Measurements from ENCODE around the gene CEACAM5. TPM values are rescaled to one million over a fixed set of nuclear protein-coding genes. Genes with fewer than 3 reads are reported as not detected.

The CEACAM5 gene
- total RNA-seq (2022; extraction: Qiagen RNA extraction), result 1.3 to 2.0 TPM (median 1.5 TPM) in 5 replicates

GRCh38 chr19:41708481-41708880, at the start of gene CEACAM5:
CEACAM5 (plus strand) TSS chr19:41708626; CDS start chr19:41708732, 106 bp downstream.

DNA sequence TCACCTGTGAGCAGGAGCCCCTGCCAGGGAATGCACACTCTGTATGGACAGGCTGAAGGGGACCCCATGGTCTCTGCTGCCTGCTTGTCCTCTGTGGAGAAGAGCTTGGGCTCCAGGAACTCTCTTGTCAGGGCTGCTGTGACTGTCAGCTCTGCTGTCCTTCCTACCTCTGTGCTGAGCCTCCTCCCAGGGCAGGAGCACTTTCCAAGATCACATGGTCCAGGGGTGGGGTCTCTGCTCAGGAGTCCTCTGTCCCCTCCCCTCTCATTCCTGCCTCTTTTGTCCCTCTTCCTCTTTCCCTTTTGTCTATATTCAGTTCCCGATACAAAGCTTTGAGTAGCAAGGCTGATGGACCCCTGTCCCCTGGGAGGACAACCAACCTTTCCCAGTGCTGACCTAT, 20.3 kb upstream of the CEACAM5 start, which contains the start of gene CEACAM7:
CEACAM7 (minus strand) TSS at position 173 of the 400 bp plus-strand sequence; CDS start at position 68, 105 bp downstream.

GRCh38 chr19:41755328-41755913, 47.0 kb downstream of the CEACAM5 start, which contains the start of gene CEACAM6:
CEACAM6 (plus strand) TSS chr19:41755530; CDS start chr19:41755639, 109 bp downstream.

Other genes with a start within 250 kb of the CEACAM5 start
- not detected in 5 replicates for gene CEACAM21, start 132.5 kb upstream of the CEACAM5 start, total RNA-seq (2022; extraction: Qiagen RNA extraction)
- gene CEACAM4, start 81.6 kb upstream of the CEACAM5 start, total RNA-seq (2022; extraction: Qiagen RNA extraction), result not detected in 5 replicates
- 0.07 to 0.15 TPM (median 0.12 TPM) in 4 of 5 replicates, not detected in the other for gene CEACAM7, start 20.4 kb upstream of the CEACAM5 start, total RNA-seq (2022; extraction: Qiagen RNA extraction)
- gene CEACAM6, start 46.9 kb downstream of the CEACAM5 start, total RNA-seq (2022; extraction: Qiagen RNA extraction), result 15.4 to 23.8 TPM (median 19.9 TPM) in 5 replicates
- not detected in 5 replicates for gene CEACAM3, start 88.0 kb downstream of the CEACAM5 start, total RNA-seq (2022; extraction: Qiagen RNA extraction)
- gene LYPD4, start 136.1 kb downstream of the CEACAM5 start, total RNA-seq (2022; extraction: Qiagen RNA extraction), result not detected in 5 replicates
- gene DMRTC2, start 136.4 kb downstream of the CEACAM5 start, total RNA-seq (2022; extraction: Qiagen RNA extraction), result not detected in 5 replicates
- 9,095 to 10,005 TPM (median 9,200 TPM) in 5 replicates for gene RPS19, start 151.6 kb downstream of the CEACAM5 start, total RNA-seq (2022; extraction: Qiagen RNA extraction)
- 0.32 to 1.2 TPM (median 0.90 TPM) in 5 replicates for gene CD79A, start 168.7 kb downstream of the CEACAM5 start, total RNA-seq (2022; extraction: Qiagen RNA extraction)
- gene ARHGEF1, start 174.6 kb downstream of the CEACAM5 start, total RNA-seq (2022; extraction: Qiagen RNA extraction), result 75.9 to 130 TPM (median 117 TPM) in 5 replicates
- gene ERFL, start 219.8 kb downstream of the CEACAM5 start, total RNA-seq (2022; extraction: Qiagen RNA extraction), result 0.20 to 0.46 TPM (median 0.35 TPM) in 5 replicates